GM13976 (cell line): Measurements from ENCODE around the gene LARP4.
A peak's percentile ranks its signal among the peaks of the same experiment; 100 is the strongest.
"Not testable (repeated sequence)": the region's sequence is repeated elsewhere in the genome, so short reads cannot be mapped to it uniquely, and the experiment has no call there.

Experiments used
- DNase-seq: peaks from one replicate; pipeline ENCODE4 v3.0.0; 2012; ENCODE audit warnings: low spot score
- CTCF ChIP-seq: IDR thresholded peaks from 2 replicates; pipeline ENCODE4 v1.5.1; 2012; ENCODE audit warnings: borderline replicate concordance, mild to moderate bottlenecking; ENCODE audit not compliant: insufficient read depth; ENCODE audit errors: extremely low read depth, missing control alignments, control extremely low read depth
- in situ Hi-C: fragments of 300-500 bp; cut with MboI; formaldehyde crosslinking; loops from one replicate; pipeline ENCODE4 v1.12.0; 2022; ENCODE audit warnings: low sequenced_read_pairs, mixed read lengths, inconsistent platforms; ENCODE audit not compliant: unreplicated experiment

LARP4 gene

GRCh38 chr12:50419112-50419909 lies 18.6 kb downstream of the LARP4 start:
- no peak for TF ChIP-seq CTCF
- no peak for DNase-seq
- in situ Hi-C loops, result no loop called here

- in situ Hi-C loops, DNase-seq: not testable (repeated sequence)
Observed at GRCh38 chr12:50422855-50423254, 22.2 kb downstream of the LARP4 start.

GRCh38 chr12:50423342-50423741 lies 22.7 kb downstream of the LARP4 start:
- in situ Hi-C loops, DNase-seq: not testable (repeated sequence)

- no peak for TF ChIP-seq CTCF
- DNase-seq, result no peak
- in situ Hi-C loops, result no loop called here
Observed at GRCh38 chr12:50425589-50426258, 25.0 kb downstream of the LARP4 start.

GRCh38 chr12:50431656-50432055 lies 31.0 kb downstream of the LARP4 start:
- DNase-seq, in situ Hi-C loops: not testable (repeated sequence)

- TF ChIP-seq CTCF, result no peak
- in situ Hi-C loops, result no loop called here
- DNase-seq, result no peak
Observed at GRCh38 chr12:50440288-50440687, 39.6 kb downstream of the LARP4 start.

GRCh38 chr12:50441763-50442162 lies 41.1 kb downstream of the LARP4 start:
- DNase-seq, result no peak
- in situ Hi-C loops, result no loop called here
- TF ChIP-seq CTCF, result no peak

GRCh38 chr12:50442178-50442908 lies 41.7 kb downstream of the LARP4 start:
- TF ChIP-seq CTCF, result no peak
- in situ Hi-C loops, result no loop called here
- peak; percentile 39 for DNase-seq

- in situ Hi-C loops, DNase-seq: not testable (repeated sequence)
Observed at GRCh38 chr12:50449671-50450070, 49.0 kb downstream of the LARP4 start.
